HepG2 (cell line): ENCODE measurements around the gene H3-3A. TPM values are rescaled to one million over a fixed set of nuclear protein-coding genes. Genes with fewer than 3 reads are reported as not detected.
A peak's percentile ranks its signal among the peaks of the same experiment; 100 is the strongest.

Experiments
- ARID3A ChIP-seq: IDR thresholded peaks from 2 replicates; pipeline ENCODE4 v1.6.1; 2012; ENCODE audit warnings: low read depth, low read length, improper control_type of control experiment
- ATF5 ChIP-seq: sonication (generic); formaldehyde crosslinking; IDR thresholded peaks from 2 replicates; pipeline ENCODE4 v1.4.0; 2020; ENCODE audit warnings: mild to moderate bottlenecking, low read depth, missing genetic modification reagents
- FOXA1 ChIP-seq, 2 experiments: fragments of 450-650 bp in 1 of 2; sonication (generic) in 1 of 2; formaldehyde crosslinking in 1 of 2; IDR thresholded peaks; 2 replicates each; pipeline versions ENCODE4 v1.4.0 to v1.6.1; 2016 to 2020; ENCODE audit warnings: missing genetic modification reagents in 1 of 2
- HDAC2 ChIP-seq: sonication (generic); formaldehyde crosslinking; IDR thresholded peaks from 2 replicates; pipeline ENCODE4 v1.4.0; 2020; ENCODE audit warnings: missing genetic modification reagents
- HOXA9 ChIP-seq: sonication (generic); formaldehyde crosslinking; IDR thresholded peaks from 2 replicates; pipeline ENCODE4 v1.8.1; 2022; ENCODE audit warnings: missing genetic modification reagents, mild to moderate bottlenecking, moderate library complexity, borderline replicate concordance
- MTA3 ChIP-seq: sonication (generic); formaldehyde crosslinking; IDR thresholded peaks from 2 replicates; pipeline ENCODE4 v1.4.0; 2020; ENCODE audit warnings: missing genetic modification reagents
- NFKB2 ChIP-seq: sonication (generic); formaldehyde crosslinking; IDR thresholded peaks from 2 replicates; pipeline ENCODE4 v1.4.0; 2020; ENCODE audit warnings: missing genetic modification reagents, borderline replicate concordance
- PLSCR1 ChIP-seq: sonication (generic); formaldehyde crosslinking; IDR thresholded peaks from 2 replicates; pipeline ENCODE4 v1.5.0; 2020; ENCODE audit warnings: missing genetic modification reagents, mild to moderate bottlenecking, borderline replicate concordance
- PRMT3 ChIP-seq: sonication (generic); formaldehyde crosslinking; IDR thresholded peaks from 2 replicates; pipeline ENCODE4 v1.8.1; 2022; ENCODE audit warnings: low read depth, mild to moderate bottlenecking, moderate library complexity, missing genetic modification reagents, borderline replicate concordance
- RFX3 ChIP-seq: IDR thresholded peaks from 2 replicates; pipeline ENCODE4 v1.6.1; 2016; ENCODE audit warnings: missing biosample characterization, missing genetic modification reagents
- SMAD3 ChIP-seq: sonication (generic); formaldehyde crosslinking; IDR thresholded peaks from 2 replicates; pipeline ENCODE4 v1.4.0; 2020; ENCODE audit warnings: missing genetic modification reagents
- SOX5 ChIP-seq: IDR thresholded peaks from 2 replicates; pipeline ENCODE4 v1.6.1; 2016; ENCODE audit warnings: borderline replicate concordance
- SRSF9 ChIP-seq: fragments of 200-400 bp; formaldehyde crosslinking; IDR thresholded peaks from 2 replicates; pipeline ENCODE4 v1.6.1; 2018; ENCODE audit warnings: borderline replicate concordance, mild to moderate bottlenecking, low read depth, low read length; ENCODE audit not compliant: insufficient read depth, poor library complexity, severe bottlenecking
- TARDBP ChIP-seq: sonication (generic); formaldehyde crosslinking; IDR thresholded peaks from 2 replicates; pipeline ENCODE4 v1.8.0; 2022; ENCODE audit warnings: mild to moderate bottlenecking, missing genetic modification reagents
- TFAP4 ChIP-seq: sonication (generic); IDR thresholded peaks from 2 replicates; pipeline ENCODE4 v1.6.1; 2016; ENCODE audit warnings: low read depth, borderline replicate concordance
- ZFP90 ChIP-seq: sonication (generic); formaldehyde crosslinking; IDR thresholded peaks from 2 replicates; pipeline ENCODE4 v1.8.0; 2022; ENCODE audit warnings: missing genetic modification reagents, mild to moderate bottlenecking, inconsistent platforms, borderline replicate concordance
- ZFX ChIP-seq: sonication (generic); formaldehyde crosslinking; IDR thresholded peaks from 2 replicates; pipeline ENCODE4 v1.4.0; 2020; ENCODE audit warnings: mild to moderate bottlenecking, low read depth, missing genetic modification reagents, moderate library complexity
- ZMYM4 ChIP-seq: sonication (generic); formaldehyde crosslinking; IDR thresholded peaks from 2 replicates; pipeline ENCODE4 v1.8.1; 2023; ENCODE audit warnings: mild to moderate bottlenecking, missing genetic modification reagents
- ZNF281 ChIP-seq: sonication (generic); formaldehyde crosslinking; IDR thresholded peaks from 2 replicates; pipeline ENCODE4 v1.4.0; 2020; ENCODE audit warnings: missing genetic modification reagents, borderline replicate concordance
- ZNF441 ChIP-seq: sonication (generic); formaldehyde crosslinking; IDR thresholded peaks from 2 replicates; pipeline ENCODE4 v1.7.0; 2021; ENCODE audit warnings: missing genetic modification reagents, borderline replicate concordance
- ZNF550 ChIP-seq: sonication (generic); formaldehyde crosslinking; IDR thresholded peaks from 2 replicates; pipeline ENCODE4 v1.4.0; 2020; ENCODE audit warnings: mild to moderate bottlenecking, missing genetic modification reagents, borderline replicate concordance
- ZNF761 ChIP-seq: sonication (generic); formaldehyde crosslinking; conservative IDR thresholded peaks from 2 replicates; pipeline ENCODE4 v1.4.0; 2020; ENCODE audit warnings: mild to moderate bottlenecking, missing genetic modification reagents
- ZSCAN9 ChIP-seq: IDR thresholded peaks from 2 replicates; pipeline ENCODE4 v1.6.1; 2016; ENCODE audit warnings: borderline replicate concordance
- polyA plus RNA-seq, 8 experiments: library from polyadenylated mRNA; depleted of rRNA in 3 of 8; stranded (reverse) in 7 of 8; unstranded in 1 of 8; fragments of >200 nt; fragmentation: Illumina TruSeq in 4 of 8; extraction: Trizol in 4 of 8; gene quantifications; 2 replicates each; pipeline versions ENCODE4 v1.2.1 to v1.2.3, GENCODE V29; 2011 to 2016; ENCODE audit warnings: low read depth in 4 of 8, missing spikeins in 1 of 8, mixed read lengths in 1 of 8; ENCODE audit not compliant: insufficient read depth in 1 of 8
- total RNA-seq, 5 experiments: library from RNA; depleted of rRNA; stranded (reverse); fragments of >200 nt; fragmentation: Illumina TruSeq; extraction: Trizol; gene quantifications; 2 replicates each; pipeline ENCODE4 v1.2.3, GENCODE V29; 2016; ENCODE audit warnings: low read depth in 1 of 5

The H3-3A gene
- total and polyA plus RNA-seq, 2 of the 13 experiments (the other 11 are each of a cell fraction or from before 2014, with no cell fraction given) = 221 to 320 TPM

GRCh38 chr1:226062558-226063223 is at the start of gene H3-3A (continued):
- TF ChIP-seq TFAP4 (no peak), SRSF9 (no peak), ATF5 (no peak), ZNF441 (CRISPR knock-in tag) (no peak), ZFP90 (CRISPR knock-in tag) (no peak; the same call in 1 of the 2 replicates), HDAC2 (CRISPR knock-in tag) (0 out of 2 replicates have a peak, but pooled peaks have one; percentile 18), ZNF761 (CRISPR knock-in tag) (no peak), SMAD3 (CRISPR knock-in tag) (peak; percentile 62), SOX5 (CRISPR knock-in tag) (peak; percentile 54; the same call in 1 of the 2 replicates), ZMYM4 (peak; percentile 59; the same call in 1 of the 2 replicates), ZFX (CRISPR knock-in tag) (no peak), NFKB2 (peak; percentile 82; the same call in 1 of the 2 replicates), ZSCAN9 (CRISPR knock-in tag) (no peak), ZNF281 (CRISPR knock-in tag) (no peak; the same call in 1 of the 2 replicates), ARID3A (no peak), TARDBP (CRISPR knock-in tag) (no peak), ZNF550 (CRISPR knock-in tag) (no peak), HOXA9 (CRISPR knock-in tag) (no peak), PLSCR1 (CRISPR knock-in tag) (no peak), RFX3 (no peak), MTA3 (CRISPR knock-in tag) (no peak), FOXA1 (IDR thresholded peaks at IDR 0.05) (no peak), FOXA1 (CRISPR knock-in tag; IDR thresholded peaks at IDR 0.05) (no peak; the same call in 1 of the 2 replicates), PRMT3 (CRISPR knock-in tag) (no peak; the same call in 1 of the 2 replicates)
